Common myeloid progenitor, CD34-positive (primary cell): ENCODE results near the gene TGFBR3L.
A peak's percentile ranks its signal among the peaks of the same experiment; 100 is the strongest.
"Not testable (repeated sequence)": the region's sequence is repeated elsewhere in the genome, so short reads cannot be mapped to it uniquely, and the experiment has no call there.

ENCODE experiments used
- CTCF ChIA-PET: fragments of 350-600 bp; sonication (Branson Sonifier 250); formaldehyde crosslinking; loops from one replicate; lab custom pipeline; 2021; ENCODE audit warnings: antibody characterized with exemption; lab: Charles Lee
- POLR2A ChIA-PET: fragments of 350-600 bp; sonication (Branson Sonifier 250); formaldehyde crosslinking; loops from one replicate; lab custom pipeline; 2021; ENCODE audit warnings: antibody characterized with exemption; lab: Charles Lee
- DNase-seq, 3 donors: peaks; one replicate each; pipeline versions ENCODE4 v3.0.0 to v3.0.0-alpha.2; 2013
- H3K27ac ChIP-seq, 2 experiments: 1 replicate in 1 of 2; 2 replicates in 1 of 2; pipeline ENCODE4 v1.7.0; 2013; ENCODE audit warnings: inconsistent platforms in 2 of 2, low read length in 2 of 2, mild to moderate bottlenecking in 2 of 2, low read depth in 1 of 2, moderate library complexity in 1 of 2; ENCODE audit not compliant: severe bottlenecking in 2 of 2, insufficient read depth in 1 of 2, poor library complexity in 1 of 2
- H3K27me3 ChIP-seq, 5 experiments: replicated peaks in 2 of 5; 1 replicate in 3 of 5; 2 replicates in 2 of 5; pipeline versions ENCODE4 v1.6.1 to v1.7.0; 2013; ENCODE audit warnings: low read length in 4 of 5, mild to moderate bottlenecking in 2 of 5, moderate library complexity in 2 of 5, inconsistent platforms in 1 of 5; ENCODE audit not compliant: insufficient read depth in 5 of 5, control insufficient read depth in 4 of 5
- H3K36me3 ChIP-seq, 4 experiments: 1 replicate in 2 of 4; 2 replicates in 2 of 4; pipeline versions ENCODE4 v1.6.1 to v1.7.0; 2013; ENCODE audit warnings: low read length in 3 of 4, control low read depth in 1 of 4, mild to moderate bottlenecking in 1 of 4; ENCODE audit not compliant: control insufficient read depth in 4 of 4, insufficient read depth in 4 of 4
- H3K4me1 ChIP-seq, 4 experiments: 1 replicate in 3 of 4; 2 replicates in 1 of 4; pipeline versions ENCODE4 v1.6.1 to v1.7.1; 2013; ENCODE audit warnings: low read length in 3 of 4, mild to moderate bottlenecking in 3 of 4, control low read depth in 1 of 4, inconsistent platforms in 1 of 4, moderate library complexity in 1 of 4; ENCODE audit not compliant: control insufficient read depth in 4 of 4, insufficient read depth in 4 of 4; ENCODE audit errors: control extremely low read depth in 1 of 4
- H3K4me3 ChIP-seq, 7 experiments: 1 replicate in 4 of 7; 2 replicates in 3 of 7; pipeline versions ENCODE4 v1.5.1 to v1.7.0; 2013; ENCODE audit warnings: mild to moderate bottlenecking in 7 of 7, low read length in 6 of 7, moderate library complexity in 6 of 7, inconsistent platforms in 2 of 7, low read depth in 2 of 7, control low read depth in 1 of 7; ENCODE audit not compliant: insufficient read depth in 4 of 7, control insufficient read depth in 1 of 7; ENCODE audit errors: extremely low read depth in 1 of 7
- H3K9me3 ChIP-seq, 5 experiments: 1 replicate in 4 of 5; 2 replicates in 1 of 5; pipeline versions ENCODE4 v1.6.1 to v1.7.1; 2013; ENCODE audit warnings: low read length in 4 of 5, mild to moderate bottlenecking in 2 of 5, inconsistent platforms in 1 of 5, low read depth in 1 of 5, moderate library complexity in 1 of 5; ENCODE audit not compliant: control insufficient read depth in 4 of 5, insufficient read depth in 2 of 5; ENCODE audit errors: control extremely low read depth in 1 of 5
- WGBS: methylation state at CpG from one replicate; pipeline ENCODE4 v1.1.5; 2013; ENCODE audit not compliant: insufficient coverage; 5-methylcytosine and 5-hydroxymethylcytosine counted together

Gene TGFBR3L

DNA sequence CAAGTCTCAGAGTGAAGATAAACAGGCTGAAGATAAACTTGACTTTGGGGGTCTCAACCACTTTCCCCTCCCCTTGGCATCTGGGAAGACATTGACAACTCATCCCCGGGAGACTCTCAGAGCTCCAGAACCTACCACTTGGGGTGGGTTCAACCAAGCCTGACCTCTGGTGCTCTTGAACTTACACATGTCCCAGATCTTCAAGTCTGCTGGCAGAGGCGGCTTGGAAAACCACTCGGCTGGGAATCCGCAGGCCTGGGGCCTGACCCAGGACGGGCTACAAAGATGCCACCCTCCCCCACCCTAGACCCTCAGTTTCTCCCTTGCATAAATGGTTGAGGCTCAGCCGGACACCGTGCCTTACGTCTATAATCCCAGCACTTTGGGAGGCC, 25.8 kb upstream of the TGFBR3L start:
- WGBS: 86% methylated on average over 6 of the region's 8 CpGs
- Histone ChIP-seq H3K4me1 (peaks cover 0 to 12% (median 9%) of the 10 kb centered on the region in 4 experiments), H3K9me3 (no peaks in the 10 kb centered on the region), H3K27ac (no peak overlapping the region), H3K27me3 (peaks cover 0 to 24% (median 8%) of the 10 kb centered on the region in 5 experiments), H3K4me3 (peak overlapping the region in 3 of 7 experiments; percentile 20 to 58 (median 46)), H3K36me3 (no peaks in the 10 kb centered on the region)
- no peak for DNase-seq
- ChIA-PET CTCF (interaction anchor here (1.4 kb wide), 1 partner anchor 27 kb away, joined by 4 read pairs; no protein-coding TSS in a partner anchor), POLR2A (no interaction called here)

DNA sequence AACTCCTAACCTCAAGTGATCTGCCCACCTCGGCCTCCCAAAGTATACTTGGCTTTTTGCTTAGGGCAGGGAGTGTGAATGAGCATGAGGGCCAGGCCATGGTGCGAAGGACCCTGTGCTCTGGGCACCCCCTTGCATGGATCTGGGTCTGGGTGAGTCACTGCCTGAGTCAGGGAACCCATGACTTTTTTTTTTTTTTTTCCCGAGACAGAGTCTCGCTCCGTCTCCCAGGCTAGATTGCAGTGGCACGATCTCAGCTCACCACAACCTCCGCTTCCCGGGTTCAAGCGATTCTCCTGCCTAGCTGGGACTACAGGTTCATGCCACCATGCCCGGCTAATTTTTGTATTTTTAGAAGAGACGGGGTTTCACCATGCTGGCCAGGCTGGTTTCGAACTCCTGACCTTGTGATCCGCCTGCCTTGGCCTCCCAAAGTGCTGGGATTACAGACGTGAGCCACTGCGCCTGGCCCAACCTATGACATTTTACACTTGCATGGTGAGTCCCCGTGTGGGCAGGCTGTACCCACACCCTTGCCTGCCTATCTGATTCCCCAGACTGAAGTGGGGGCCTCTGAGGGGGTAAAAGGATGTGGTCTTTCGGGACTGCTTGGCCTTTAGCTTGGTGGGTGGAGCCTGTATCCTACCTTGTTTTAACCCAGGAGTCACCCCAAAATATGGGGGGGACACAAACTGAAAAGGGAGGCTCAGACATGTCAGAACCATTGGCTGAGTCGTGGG, 21.1 kb upstream of the TGFBR3L start:
- H3K4me3 ChIP-seq, H3K9me3 ChIP-seq, CTCF ChIA-PET, H3K36me3 ChIP-seq, H3K27ac ChIP-seq, POLR2A ChIA-PET, H3K4me1 ChIP-seq: not testable (repeated sequence)
- 83% methylated on average over 10 of the region's 18 CpGs for WGBS
- peak in 2 of 3 donors; percentile 52 to 68 for DNase-seq
- peaks cover 0 to 17% (median 7%) of the 10 kb centered on the region in 5 experiments for H3K27me3 ChIP-seq

DNA sequence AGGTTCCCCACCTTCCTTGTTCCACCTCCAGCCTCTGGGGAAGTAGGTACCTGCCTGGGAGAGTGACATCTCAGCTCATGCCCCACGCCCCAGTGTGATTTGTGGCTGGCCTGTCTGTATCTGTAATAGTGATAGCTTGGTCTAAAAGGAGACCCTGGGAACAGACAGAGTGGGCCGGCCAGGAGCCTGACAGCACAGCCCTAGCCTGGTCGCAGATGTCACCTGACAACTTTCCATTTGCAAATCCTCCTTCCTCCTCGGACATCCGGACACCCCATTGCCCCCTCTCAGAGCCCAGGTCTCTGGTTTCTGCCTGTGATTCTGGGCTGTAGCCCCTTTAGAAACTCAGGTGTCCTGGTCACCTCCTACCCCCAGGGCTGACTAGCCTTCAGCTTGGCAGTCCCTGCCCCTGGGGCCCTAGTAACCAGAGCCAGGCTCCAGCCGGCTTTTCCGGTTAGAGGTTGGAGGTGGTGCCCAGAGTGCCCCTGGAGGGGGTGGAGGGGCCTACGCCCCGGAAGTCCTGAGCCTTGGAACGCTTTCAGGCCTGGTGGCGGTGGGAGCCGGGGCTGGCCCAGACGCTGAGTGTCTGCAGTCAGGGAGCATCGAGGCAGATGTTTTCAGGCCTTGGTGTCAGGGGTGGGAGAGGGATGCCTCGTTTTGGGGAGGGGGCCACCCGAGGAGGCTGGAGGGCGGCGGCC, 19.9 kb upstream of the TGFBR3L start:
- Histone ChIP-seq H3K4me3 (no peak overlapping the region), H3K27me3 (peaks cover 0 to 6% (median 3%) of the 10 kb centered on the region in 5 experiments), H3K27ac (no peak overlapping the region), H3K36me3 (no peaks in the 10 kb centered on the region), H3K4me1 (peaks cover 0 to 3% (median 0%) of the 10 kb centered on the region in 4 experiments), H3K9me3 (no peaks in the 10 kb centered on the region)
- ChIA-PET CTCF (no interaction called here), POLR2A (no interaction called here)
- WGBS: 85% methylated on average over 14 of the region's 18 CpGs
- no peak for DNase-seq

DNA sequence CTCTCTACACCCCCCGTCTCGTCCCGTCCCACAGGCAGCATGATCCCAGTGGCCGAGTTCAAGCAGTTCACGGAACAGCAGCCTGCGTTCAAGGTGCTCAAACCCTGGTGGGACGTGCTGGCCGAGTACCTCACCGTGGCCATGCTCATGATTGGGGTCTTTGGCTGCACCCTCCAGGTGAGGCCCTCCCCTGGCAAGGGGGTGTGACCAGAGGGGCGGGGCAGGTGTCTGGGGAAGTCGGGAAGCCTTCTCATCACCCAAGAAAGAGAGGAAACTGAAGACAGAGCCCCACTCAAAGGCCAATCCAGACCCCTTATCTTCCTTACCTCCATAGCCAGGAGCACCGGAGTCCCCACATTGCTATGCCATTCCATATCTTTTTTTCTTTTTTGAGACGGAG, 19.1 kb upstream of the TGFBR3L start:
- ChIA-PET POLR2A (no interaction called here), CTCF (no interaction called here)
- H3K4me3 ChIP-seq: no peak overlapping the region
- WGBS: 95% methylated on average over 13 of the region's 13 CpGs
- DNase-seq: no peak
- no peaks in the 10 kb centered on the region for H3K9me3 ChIP-seq
- H3K4me1 ChIP-seq: peaks cover 0 to 3% (median 0%) of the 10 kb centered on the region in 4 experiments
- no peaks in the 10 kb centered on the region for H3K36me3 ChIP-seq
- peaks cover 0 to 6% (median 0%) of the 10 kb centered on the region in 5 experiments for H3K27me3 ChIP-seq
- H3K27ac ChIP-seq: no peak overlapping the region

DNA sequence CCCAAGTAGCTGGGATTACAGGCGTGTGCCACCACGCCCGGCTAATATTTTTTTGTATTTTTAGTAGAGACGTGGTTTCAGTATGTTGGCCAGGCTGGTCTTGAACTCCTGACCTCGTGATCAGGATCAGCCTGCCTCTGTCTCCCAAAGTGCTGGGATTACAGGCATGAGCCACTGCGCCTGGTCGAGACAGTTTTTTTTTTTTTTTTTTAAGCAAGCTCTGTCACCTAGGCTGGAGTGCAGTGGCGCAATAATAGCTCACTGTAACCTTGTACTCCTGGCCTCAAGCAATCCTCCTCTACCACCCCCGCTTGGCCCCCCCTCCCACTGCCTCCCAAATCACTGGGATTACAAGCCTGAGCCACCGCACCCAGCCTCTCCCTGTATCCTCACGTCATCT, 17.3 kb upstream of the TGFBR3L start:
- no peak overlapping the region for H3K27ac ChIP-seq
- peaks cover 0 to 3% (median 0%) of the 10 kb centered on the region in 4 experiments for H3K36me3 ChIP-seq
- H3K27me3 ChIP-seq: peaks cover 0 to 3% (median 0%) of the 10 kb centered on the region in 5 experiments
- peaks cover 0 to 3% (median 0%) of the 10 kb centered on the region in 4 experiments for H3K4me1 ChIP-seq
- H3K4me3 ChIP-seq: no peak overlapping the region
- no peaks in the 10 kb centered on the region for H3K9me3 ChIP-seq
- WGBS: 90% methylated on average over 9 of the region's 11 CpGs
- CTCF ChIA-PET: interaction anchor here (1.6 to 2.0 kb wide), 2 partner anchors 29 to 44 kb away, joined by 4 to 6 read pairs; no protein-coding TSS in a partner anchor
- POLR2A ChIA-PET: no interaction called here
- DNase-seq: no peak

DNA sequence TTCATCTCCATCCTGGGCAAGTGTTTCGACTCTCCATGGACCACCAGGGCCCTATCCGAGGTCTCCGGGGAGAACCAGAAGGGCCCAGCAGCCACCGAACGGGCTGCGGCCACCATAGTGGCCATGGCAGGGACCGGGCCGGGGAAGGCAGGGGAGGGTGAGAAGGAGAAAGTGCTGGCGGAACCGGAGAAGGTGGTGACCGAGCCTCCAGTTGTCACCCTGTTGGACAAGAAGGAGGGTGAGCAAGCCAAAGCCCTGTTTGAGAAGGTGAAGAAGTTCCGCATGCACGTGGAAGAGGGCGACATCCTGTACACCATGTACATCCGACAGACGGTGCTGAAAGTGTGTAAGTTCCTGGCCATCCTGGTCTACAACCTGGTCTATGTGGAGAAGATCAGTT, 15.7 kb upstream of the TGFBR3L start:
- DNase-seq: no peak
- ChIA-PET POLR2A (no interaction called here), CTCF (interaction anchor here (1.1 kb wide), 1 partner anchor 37 kb away, joined by 3 read pairs; no protein-coding TSS in a partner anchor)
- Histone ChIP-seq H3K36me3 (peaks cover 0 to 3% (median 0%) of the 10 kb centered on the region in 4 experiments), H3K4me3 (no peak overlapping the region), H3K4me1 (peaks cover 0 to 10% (median 9%) of the 10 kb centered on the region in 4 experiments), H3K27me3 (peaks cover 0 to under 1% (median 0%) of the 10 kb centered on the region in 5 experiments), H3K9me3 (no peaks in the 10 kb centered on the region), H3K27ac (no peak overlapping the region)
- 97% methylated on average over 16 of the region's 16 CpGs for WGBS
